CD14-positive monocyte (primary cell): ENCODE results near the gene ANKRD55. TPM values are rescaled to one million over a fixed set of nuclear protein-coding genes. Genes with fewer than 3 reads are reported as not detected.
"Not testable (repeated sequence)": the region's sequence is repeated elsewhere in the genome, so short reads cannot be mapped to it uniquely, and the experiment has no call there.

Source experiments
- DNase-seq, 3 donors: peaks; one replicate each; pipeline ENCODE4 v3.0.0-alpha.2; 2011 to 2022
- H2AFZ ChIP-seq: 2 replicates; pipeline ENCODE4 v1.6.0; 2012; ENCODE audit warnings: mild to moderate bottlenecking, low read depth, low read length, inconsistent platforms; ENCODE audit not compliant: insufficient read depth, poor library complexity, severe bottlenecking
- H3K27ac ChIP-seq, 2 donors: 1 replicate in 1 of 2; 2 replicates in 1 of 2; pipeline ENCODE4 v1.5.1; 2012 to 2013; ENCODE audit warnings: low read length in 2 of 2, control low read depth in 1 of 2, inconsistent platforms in 1 of 2, low read depth in 1 of 2, mild to moderate bottlenecking in 1 of 2
- H3K27me3 ChIP-seq, 2 donors: one replicate each; pipeline versions ENCODE4 v1.6.0 to v1.6.1; 2011 to 2013; ENCODE audit warnings: low read length in 2 of 2; ENCODE audit not compliant: control insufficient read depth in 2 of 2, insufficient read depth in 2 of 2
- H3K36me3 ChIP-seq, 2 donors: replicated peaks in 1 of 2; 1 replicate in 1 of 2; 2 replicates in 1 of 2; pipeline versions ENCODE4 v1.5.1 to v1.6.1; 2012 to 2013; ENCODE audit warnings: low read length in 2 of 2, control low read depth in 1 of 2, inconsistent platforms in 1 of 2, mild to moderate bottlenecking in 1 of 2; ENCODE audit not compliant: insufficient read depth in 2 of 2, control insufficient read depth in 1 of 2
- H3K4me1 ChIP-seq, 2 donors: 1 replicate in 1 of 2; 2 replicates in 1 of 2; pipeline versions ENCODE4 v1.5.1 to v1.6.1; 2012 to 2013; ENCODE audit warnings: low read length in 2 of 2, control low read depth in 1 of 2, inconsistent platforms in 1 of 2, mild to moderate bottlenecking in 1 of 2, moderate library complexity in 1 of 2; ENCODE audit not compliant: insufficient read depth in 2 of 2, control insufficient read depth in 1 of 2
- H3K4me2 ChIP-seq: replicated peaks from 2 replicates; pipeline ENCODE3; 2012; ENCODE audit warnings: low read length, moderate library complexity, mild to moderate bottlenecking; ENCODE audit not compliant: poor library complexity, severe bottlenecking; ENCODE audit errors: extremely low read depth
- H3K4me3 ChIP-seq, 3 experiments: fragments of 200-600 bp in 1 of 3; sonication (generic) in 1 of 3; replicated peaks in 1 of 3; 1 replicate in 2 of 3; 2 replicates in 1 of 3; pipeline ENCODE4 v1.5.1; 2011 to 2013; ENCODE audit warnings: low read length in 3 of 3, mild to moderate bottlenecking in 3 of 3, control low read depth in 2 of 3, low read depth in 2 of 3, inconsistent platforms in 1 of 3, moderate library complexity in 1 of 3
- H3K79me2 ChIP-seq: 2 replicates; pipeline ENCODE4 v1.6.0; 2012; ENCODE audit warnings: mild to moderate bottlenecking, control low read depth, inconsistent platforms, low read length, moderate library complexity; ENCODE audit not compliant: insufficient read depth
- H3K9ac ChIP-seq: 2 replicates; pipeline ENCODE4 v1.6.0; 2017; ENCODE audit warnings: low read length, mild to moderate bottlenecking; ENCODE audit not compliant: insufficient read depth, poor library complexity, severe bottlenecking
- H3K9me3 ChIP-seq, 2 donors: replicated peaks in 1 of 2; 1 replicate in 1 of 2; 2 replicates in 1 of 2; pipeline versions ENCODE4 v1.5.1 to v1.6.1; 2012 to 2013; ENCODE audit warnings: low read length in 2 of 2, control low read depth in 1 of 2; ENCODE audit not compliant: control insufficient read depth in 1 of 2, insufficient read depth in 1 of 2
- H4K20me1 ChIP-seq: 2 replicates; pipeline ENCODE4 v1.6.0; 2012; ENCODE audit warnings: mild to moderate bottlenecking, low read length, control low read depth, moderate library complexity; ENCODE audit not compliant: insufficient read depth
- H3K27ac Mint-ChIP-seq, 7 donors: one replicate each; pipeline ENCODE4 v1.8.0; 2020; ENCODE audit warnings: mild to moderate bottlenecking in 7 of 7, mixed read lengths in 7 of 7, moderate library complexity in 6 of 7, inconsistent platforms in 2 of 7
- H3K27me3 Mint-ChIP-seq, 3 donors: one replicate each; pipeline ENCODE4 v1.8.0; 2021 to 2022; ENCODE audit warnings: low read depth in 3 of 3, mild to moderate bottlenecking in 3 of 3, mixed read lengths in 3 of 3, moderate library complexity in 3 of 3, inconsistent platforms in 1 of 3
- H3K36me3 Mint-ChIP-seq, 2 donors: one replicate each; pipeline ENCODE4 v1.8.0; 2020; ENCODE audit warnings: mixed read lengths in 2 of 2, inconsistent platforms in 1 of 2, mild to moderate bottlenecking in 1 of 2
- H3K4me1 Mint-ChIP-seq: one replicate; pipeline ENCODE4 v1.8.0; 2020; ENCODE audit warnings: mild to moderate bottlenecking, mixed read lengths
- H3K4me3 Mint-ChIP-seq, 2 donors: one replicate each; pipeline ENCODE4 v1.8.0; 2020; ENCODE audit warnings: mild to moderate bottlenecking in 2 of 2, mixed read lengths in 2 of 2, moderate library complexity in 1 of 2
- H3K9me3 Mint-ChIP-seq, 7 donors: one replicate each; pipeline ENCODE4 v1.8.0; 2020 to 2022; ENCODE audit warnings: mixed read lengths in 7 of 7, mild to moderate bottlenecking in 6 of 7, moderate library complexity in 6 of 7, inconsistent platforms in 2 of 7
- CTCF ChIP-seq: fragments of 200-600 bp; IDR thresholded peaks from one replicate; pipeline ENCODE4 v1.8.0; 2022; ENCODE audit warnings: antibody characterized with exemption, mild to moderate bottlenecking
- WGBS: methylation state at CpG from one replicate; pipeline ENCODE4 v1.1.5; 2013; ENCODE audit warnings: missing lambda C conversion rate; ENCODE audit not compliant: insufficient coverage; 5-methylcytosine and 5-hydroxymethylcytosine counted together
- intact Hi-C, 2 donors: fragments of 100-400 bp; cut with micrococcal nuclease; formaldehyde crosslinking; loops; one replicate each; pipeline versions ENCODE4 v1.15.0 to v1.15.1; 2023
- polyA plus RNA-seq, 3 donors: library from polyadenylated mRNA; depleted of rRNA in 1 of 3; unstranded in 2 of 3; stranded (reverse) in 1 of 3; fragments of 300-500 nt in 2 of 3; fragments of >200 nt in 1 of 3; fragmentation: Illumina TruSeq in 2 of 3; gene quantifications; 1 replicate in 2 of 3; 2 replicates in 1 of 3; pipeline ENCODE4 v1.2.3, GENCODE V29; 2012 to 2021

ANKRD55 gene
- polyA plus RNA-seq, 3 donors: 0.20 to 0.55 (median 0.28) TPM

DNA sequence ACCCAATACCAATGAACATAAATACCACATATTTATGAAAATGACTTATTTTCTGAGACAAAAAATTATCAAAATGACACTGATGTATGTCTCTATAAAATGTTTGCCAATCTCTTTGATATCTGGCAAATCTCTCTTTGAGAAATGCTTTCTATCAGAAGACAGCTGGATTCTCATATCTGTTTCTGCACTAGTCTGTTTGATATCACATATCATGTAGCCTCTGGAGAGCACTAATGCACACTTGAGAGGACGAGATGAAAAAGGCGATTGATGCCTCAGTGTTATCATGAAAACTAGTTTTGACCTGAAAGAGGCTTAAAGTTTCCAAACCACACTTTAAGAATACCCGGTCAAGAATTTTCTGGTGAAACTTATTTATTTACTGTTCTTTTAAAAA, 29.1 kb upstream of the ANKRD55 start:
- Mint-ChIP-seq H3K9me3 (peaks cover 0 to 6% (median 0%) of the 10 kb centered on the region in 7 donors), H3K4me3 (no peak overlapping the region), H3K36me3 (no peaks in the 10 kb centered on the region), H3K4me1 (no peaks in the 10 kb centered on the region), H3K27ac (no peak overlapping the region), H3K27me3 (peaks cover 2 to 5% (median 2%) of the 10 kb centered on the region in 3 donors)
- H3K4me1 ChIP-seq: peaks cover 0 to 11% of the 10 kb centered on the region in 2 donors
- no peaks in the 10 kb centered on the region for H3K9me3 ChIP-seq
- no peak overlapping the region for H3K4me2 ChIP-seq
- H3K9ac ChIP-seq: no peak overlapping the region
- H2AFZ ChIP-seq: no peak overlapping the region
- TF ChIP-seq CTCF: no peak
- no peak overlapping the region for H3K27ac ChIP-seq
- no peaks in the 10 kb centered on the region for H4K20me1 ChIP-seq
- 100% methylated on average over 1 of the region's 3 CpGs for WGBS
- intact Hi-C loops: no loop called here
- H3K79me2 ChIP-seq: no peaks in the 10 kb centered on the region
- H3K27me3 ChIP-seq: no peaks in the 10 kb centered on the region
- no peaks in the 10 kb centered on the region for H3K36me3 ChIP-seq
- no peak for DNase-seq
- no peak overlapping the region for H3K4me3 ChIP-seq

DNA sequence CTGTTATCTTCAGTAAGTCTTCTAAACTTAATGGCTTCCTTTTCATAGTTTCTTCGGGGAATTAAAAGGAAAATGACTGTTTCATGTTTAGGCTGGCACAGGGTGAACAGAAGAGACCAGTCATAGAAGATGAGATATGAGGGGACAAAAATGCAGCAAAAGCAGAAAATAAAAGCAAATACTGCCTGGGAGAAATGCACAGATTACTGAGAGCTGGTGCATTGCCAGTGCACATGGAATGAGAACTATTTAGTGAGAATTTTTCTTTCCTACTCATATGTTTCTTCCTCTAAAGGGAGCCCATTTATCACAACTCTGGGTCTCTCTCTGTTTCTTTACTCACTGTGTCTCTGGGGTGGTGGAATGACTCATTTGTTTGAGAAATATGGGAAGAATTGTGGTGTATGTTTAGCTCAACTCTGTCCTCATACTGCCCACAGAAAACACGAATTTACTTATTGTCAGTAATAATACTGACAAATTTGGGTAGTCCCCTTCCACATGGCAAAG, 25.9 kb upstream of the ANKRD55 start:
- no peak for TF ChIP-seq CTCF
- no peaks in the 10 kb centered on the region for H3K36me3 ChIP-seq
- WGBS: no CpG with 5 or more reads among the region's 2 CpGs
- H3K4me3 ChIP-seq: no peak overlapping the region
- no peaks in the 10 kb centered on the region for H3K9me3 ChIP-seq
- peak; percentile 35 to 85 (median 57) for DNase-seq
- H3K4me1 ChIP-seq: peaks cover 0 to 11% of the 10 kb centered on the region in 2 donors
- Mint-ChIP-seq H3K27ac (peak overlapping the region in 1 of 7 donors; percentile 83), H3K4me3 (no peak overlapping the region), H3K4me1 (no peaks in the 10 kb centered on the region), H3K27me3 (peaks cover 2 to 3% (median 2%) of the 10 kb centered on the region in 3 donors), H3K36me3 (no peaks in the 10 kb centered on the region), H3K9me3 (peaks cover 0 to 4% (median 0%) of the 10 kb centered on the region in 7 donors)
- no peak overlapping the region for H2AFZ ChIP-seq
- intact Hi-C loops: no loop called here
- no peak overlapping the region for H3K9ac ChIP-seq
- H3K4me2 ChIP-seq: no peak overlapping the region
- H3K27ac ChIP-seq: no peak overlapping the region
- no peaks in the 10 kb centered on the region for H4K20me1 ChIP-seq
- no peaks in the 10 kb centered on the region for H3K79me2 ChIP-seq
- H3K27me3 ChIP-seq: no peaks in the 10 kb centered on the region

GRCh38 chr5:56257763-56258529, 24.8 kb upstream of the ANKRD55 start:
- H4K20me1 ChIP-seq, H3K36me3 Mint-ChIP-seq, H2AFZ ChIP-seq, H3K36me3 ChIP-seq, H3K9me3 ChIP-seq, DNase-seq, H3K27ac ChIP-seq, H3K9me3 Mint-ChIP-seq, H3K79me2 ChIP-seq, H3K4me2 ChIP-seq, H3K4me3 ChIP-seq, intact Hi-C loops, H3K4me3 Mint-ChIP-seq, H3K9ac ChIP-seq, H3K4me1 Mint-ChIP-seq, H3K27me3 Mint-ChIP-seq, H3K27me3 ChIP-seq: not testable (repeated sequence)
- 98% methylated on average over 16 of the region's 30 CpGs for WGBS
- peaks cover 0 to 11% of the 10 kb centered on the region in 2 donors for H3K4me1 ChIP-seq
- peak overlapping the region in 1 of 7 donors; percentile 55 for H3K27ac Mint-ChIP-seq
